GM18870 (cell line): ENCODE measurements around the gene GALNT6.
A peak's percentile ranks its signal among the peaks of the same experiment; 100 is the strongest.

Experiments
- ATAC-seq: cut with Tn5 transposase; IDR thresholded peaks from one replicate; pipeline ENCODE4 v1.9.1; 2021; ENCODE audit warnings: moderate library complexity; ENCODE audit not compliant: unreplicated experiment

Gene GALNT6

DNA sequence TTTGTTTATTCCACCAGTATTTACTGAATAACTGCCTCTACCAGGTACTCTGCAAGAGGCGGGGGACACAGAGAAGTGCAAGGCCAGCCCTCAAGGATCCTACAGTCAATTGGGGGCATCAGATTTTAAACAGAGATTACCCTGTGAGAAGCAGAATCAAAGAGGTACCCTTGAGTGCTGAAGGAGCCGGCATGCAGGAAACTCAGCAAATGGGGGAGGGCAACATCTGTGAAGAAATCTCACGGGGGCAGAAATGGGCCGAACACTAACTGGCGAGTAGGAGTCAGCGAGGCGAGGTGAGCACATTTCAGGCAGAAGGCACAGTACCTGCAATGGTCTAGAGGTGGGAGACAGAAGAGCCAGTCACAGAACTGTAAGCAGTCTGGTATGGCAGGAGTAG, 9.0 kb downstream of the GALNT6 start:
- ATAC-seq = no peak

DNA sequence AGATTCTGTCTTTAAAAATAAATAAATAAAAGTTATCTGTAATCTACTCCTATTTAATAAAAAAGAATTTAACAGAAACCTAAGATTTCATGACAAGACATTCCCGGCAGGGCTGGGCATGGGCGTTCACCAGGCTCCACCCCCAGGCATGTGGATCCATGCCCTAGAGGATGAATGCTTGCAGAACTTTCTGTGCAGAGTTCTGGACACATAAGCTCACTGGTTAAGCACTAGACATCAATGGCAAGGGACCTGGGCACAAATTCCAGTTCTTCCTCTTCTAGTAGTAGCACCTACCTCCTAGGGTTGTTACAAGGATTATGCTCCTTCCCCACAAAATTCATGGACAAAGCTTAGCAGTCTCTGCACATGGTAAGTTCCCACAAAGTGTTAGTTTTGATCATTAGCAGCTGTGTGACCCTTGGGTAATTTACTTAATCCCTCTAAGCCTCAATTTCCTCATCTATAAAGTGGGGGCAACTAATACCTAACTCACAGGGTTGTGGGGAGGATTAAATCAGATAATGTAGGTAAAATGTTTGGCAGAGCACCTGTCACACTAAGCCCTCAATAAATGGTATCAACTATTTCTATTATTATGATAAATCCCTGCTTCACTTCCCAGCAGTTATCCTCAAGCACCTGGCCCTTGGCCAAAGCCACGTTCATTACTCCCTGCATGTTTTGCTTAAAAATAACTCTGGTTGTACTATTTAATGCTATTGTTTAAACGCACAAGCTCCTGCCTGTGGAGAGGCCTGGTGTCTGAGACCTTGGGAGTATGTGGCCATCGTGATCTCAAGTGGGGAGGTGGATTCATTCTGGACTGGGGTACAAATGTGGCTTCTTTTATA, 9.8 kb downstream of the GALNT6 start:
- ATAC-seq = no peak

DNA sequence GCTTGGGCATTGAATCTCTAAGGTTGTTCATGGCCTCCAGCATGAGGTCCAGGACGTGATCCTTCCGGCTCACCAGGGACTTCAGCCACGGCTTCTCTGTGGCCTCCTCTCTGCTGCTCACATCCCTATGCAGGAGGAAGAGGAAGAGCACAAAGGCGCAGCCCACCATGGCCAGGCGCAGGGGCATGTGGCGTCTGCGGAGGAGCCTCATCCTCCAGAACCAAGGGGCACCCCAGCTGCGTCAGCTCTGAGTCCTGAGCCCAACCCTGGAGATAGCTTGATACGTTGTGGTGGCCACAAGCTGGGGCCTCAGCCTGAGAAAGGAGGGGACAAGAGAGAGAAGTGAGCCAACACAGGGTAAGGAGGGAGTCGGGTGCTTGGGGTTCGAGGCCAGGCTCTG, 11.6 kb downstream of the GALNT6 start:
- ATAC-seq = no peak

DNA sequence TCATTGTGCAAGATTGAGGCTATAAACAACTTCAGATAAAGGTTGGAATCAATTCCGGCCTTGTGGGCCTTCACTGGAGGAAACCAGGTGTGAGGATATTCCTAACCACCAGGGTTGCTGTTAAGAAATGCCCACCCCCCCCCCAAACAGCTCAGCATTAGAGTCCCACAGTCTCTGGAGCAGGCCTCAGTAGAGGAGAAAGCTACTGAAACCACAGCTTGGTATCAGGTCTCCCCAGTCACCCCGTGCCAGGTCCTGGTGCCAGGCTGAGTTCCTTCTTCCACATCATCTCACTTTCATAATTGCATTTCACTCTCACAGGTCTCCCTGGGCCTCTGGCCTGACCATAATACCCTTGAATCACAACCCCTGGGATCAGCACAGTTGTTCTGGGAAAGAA, 12.5 kb downstream of the GALNT6 start:
- ATAC-seq = no peak

DNA sequence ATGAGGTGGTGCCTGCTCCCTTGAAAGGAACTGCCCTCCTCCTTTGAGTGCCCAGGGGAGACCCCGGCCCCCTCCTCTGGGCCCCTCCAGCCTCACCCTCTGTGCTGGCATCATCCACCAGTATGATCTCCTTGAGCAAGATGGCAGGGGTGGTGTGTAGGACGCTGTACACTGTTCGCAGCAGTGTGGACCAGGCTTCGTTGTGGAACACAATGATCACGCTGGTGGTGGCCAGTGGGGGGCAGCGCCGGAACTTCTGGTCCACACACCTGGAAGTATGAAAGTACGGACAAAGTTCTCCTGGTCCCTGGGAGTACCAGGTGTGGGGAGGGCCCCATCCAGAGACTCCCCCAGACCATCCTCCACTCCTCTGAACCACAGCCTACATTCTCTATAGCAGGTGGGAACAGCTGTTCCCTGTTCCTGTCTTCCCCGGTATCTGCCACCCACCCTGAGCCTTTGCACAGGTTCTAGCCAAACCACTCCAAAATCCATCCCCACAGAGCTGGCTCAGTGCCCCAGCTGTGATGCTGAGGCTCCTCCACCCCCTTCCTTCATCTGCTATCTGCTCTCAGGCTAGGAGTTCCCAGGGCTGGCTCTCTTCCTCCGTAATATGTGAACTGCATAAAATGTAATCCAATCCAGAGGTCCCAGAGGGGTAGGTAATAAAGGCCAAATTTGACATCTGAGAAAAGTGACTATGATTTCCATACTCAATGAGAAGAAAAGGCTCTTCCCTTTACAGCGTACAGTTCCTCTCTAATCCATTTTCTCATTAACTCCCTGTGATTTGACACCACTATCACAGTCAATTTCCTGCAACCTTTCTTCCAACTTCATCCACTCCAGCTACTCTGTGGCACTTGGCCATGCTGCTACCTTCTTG, 13.9 kb downstream of the GALNT6 start:
- ATAC-seq = no peak

DNA sequence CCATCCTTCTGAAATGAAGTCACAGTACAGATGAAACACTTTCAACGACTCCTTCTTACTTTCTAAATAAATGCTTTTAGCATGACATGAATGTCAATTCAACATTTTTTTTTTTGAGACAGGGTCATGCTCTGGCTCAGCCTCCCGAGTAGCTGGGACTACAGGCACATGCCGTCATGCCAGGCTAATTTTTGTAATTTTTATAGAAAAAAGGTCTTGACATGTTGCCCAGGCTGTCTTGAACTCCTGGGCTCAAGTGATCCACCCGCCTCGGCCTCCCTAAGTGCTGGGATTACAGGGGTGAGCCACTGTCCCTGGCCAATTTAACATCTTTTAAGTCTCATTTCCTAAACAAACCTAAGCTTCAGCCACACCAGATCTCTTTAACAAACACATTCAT, 16.4 kb downstream of the GALNT6 start:
- ATAC-seq = no peak

DNA sequence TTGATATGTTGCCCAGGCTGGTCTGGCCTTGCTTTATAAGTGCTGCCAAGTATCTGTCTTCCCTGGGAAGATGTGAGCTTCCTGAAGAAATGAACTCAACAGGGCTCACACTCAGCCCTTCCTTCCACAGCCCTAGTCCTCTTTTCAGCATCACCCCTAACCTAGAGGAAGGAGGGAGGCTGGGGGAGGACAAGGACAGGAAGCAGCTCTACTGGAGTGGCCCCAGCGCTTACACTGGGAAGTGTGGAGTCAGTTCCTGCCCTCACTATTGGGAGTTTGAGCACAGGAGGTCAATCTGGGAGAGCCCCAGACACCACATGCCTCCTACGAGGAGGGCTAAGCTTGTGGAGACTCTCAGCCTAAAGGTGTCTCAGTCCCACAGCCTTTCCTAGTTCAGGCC, 16.8 kb downstream of the GALNT6 start:
- ATAC-seq = no peak

DNA sequence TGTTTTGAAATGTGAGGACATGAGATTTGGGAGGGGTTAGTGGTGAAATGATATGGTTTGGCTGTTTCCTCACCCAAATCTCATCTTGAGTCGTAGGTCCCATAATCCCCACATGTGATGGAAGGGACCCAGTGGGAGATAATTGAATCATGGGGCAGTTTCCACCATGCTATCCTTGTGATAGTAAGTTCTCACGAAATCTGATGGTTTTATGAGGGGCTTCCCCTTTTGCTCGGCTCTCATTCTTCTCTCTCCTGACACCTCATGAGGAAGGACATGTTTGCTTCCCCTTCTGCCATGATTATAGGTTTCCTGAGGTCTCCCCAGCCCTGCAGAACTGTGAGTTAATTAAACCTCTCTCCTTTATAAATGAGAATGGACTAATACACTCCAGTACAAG, 18.0 kb downstream of the GALNT6 start:
- ATAC-seq = no peak

DNA sequence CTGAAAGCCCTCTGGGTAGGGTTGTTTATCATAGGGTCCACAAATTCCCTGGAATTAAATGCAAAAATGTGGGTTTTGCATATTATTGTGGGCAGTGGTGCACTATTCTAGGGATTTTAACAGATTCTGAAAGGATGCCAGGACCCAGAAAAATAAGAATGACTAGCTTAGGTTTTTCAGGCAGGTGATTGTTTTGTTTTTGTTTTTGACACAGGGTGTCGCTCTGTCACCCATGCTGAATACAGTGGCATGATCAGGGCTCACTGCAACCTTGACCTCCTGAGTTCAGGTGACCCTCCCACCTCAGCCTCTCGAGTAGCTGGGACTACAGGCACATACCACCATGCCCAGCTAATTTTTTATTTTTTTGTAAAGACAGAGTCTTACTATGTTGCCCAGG, 19.2 kb downstream of the GALNT6 start:
- ATAC-seq = no peak

DNA sequence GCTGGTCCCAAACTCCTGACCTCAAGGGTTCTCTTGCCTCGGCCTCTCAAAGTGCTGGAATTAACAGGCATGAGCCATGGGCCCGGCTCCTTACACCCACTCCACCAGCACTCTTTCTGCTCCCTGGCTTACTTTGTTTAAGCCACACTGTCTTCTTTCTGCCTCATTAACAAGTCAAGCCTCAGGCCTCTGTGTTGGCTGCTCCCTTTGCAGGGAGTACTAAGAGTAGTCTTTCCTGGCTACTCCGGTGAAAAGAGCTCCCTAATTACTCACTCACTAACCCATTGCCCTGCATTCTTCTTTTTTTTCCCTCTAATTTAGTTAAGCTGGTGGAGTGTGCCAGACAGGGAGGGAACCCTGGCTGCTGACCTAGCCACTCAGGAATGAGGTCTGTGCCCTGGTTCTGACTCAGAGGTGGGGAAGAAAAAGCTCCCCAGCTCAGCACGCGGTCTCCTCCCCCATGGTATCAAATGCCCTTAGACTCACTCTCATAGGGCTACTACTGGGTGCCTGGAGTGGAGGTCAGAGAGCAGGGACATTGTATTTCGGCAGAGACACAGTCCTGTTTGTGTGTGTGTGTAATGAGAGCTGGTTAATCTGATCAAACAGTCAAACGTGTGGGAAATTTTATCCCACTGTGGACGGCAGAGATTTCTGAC, 19.8 kb downstream of the GALNT6 start:
- ATAC-seq = no peak

DNA sequence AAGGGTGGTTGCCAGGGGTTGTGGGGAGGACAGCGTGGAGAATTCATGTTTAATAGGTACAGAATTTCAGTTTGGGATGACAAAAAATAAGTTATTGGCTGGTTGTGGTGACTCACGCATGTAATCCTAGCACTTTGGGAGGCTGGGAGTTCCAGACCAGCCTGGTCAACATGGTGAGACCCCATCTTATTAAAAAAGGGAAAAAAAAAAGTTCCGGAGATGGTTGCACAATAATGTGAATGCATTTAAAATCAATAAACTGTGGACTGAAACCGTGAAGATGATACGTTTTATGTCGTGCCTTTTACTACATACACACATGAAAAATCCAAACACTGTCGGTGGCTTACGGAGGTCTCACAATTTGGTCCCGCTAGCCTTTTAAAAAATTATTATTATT, 20.5 kb downstream of the GALNT6 start:
- no peak for ATAC-seq

DNA sequence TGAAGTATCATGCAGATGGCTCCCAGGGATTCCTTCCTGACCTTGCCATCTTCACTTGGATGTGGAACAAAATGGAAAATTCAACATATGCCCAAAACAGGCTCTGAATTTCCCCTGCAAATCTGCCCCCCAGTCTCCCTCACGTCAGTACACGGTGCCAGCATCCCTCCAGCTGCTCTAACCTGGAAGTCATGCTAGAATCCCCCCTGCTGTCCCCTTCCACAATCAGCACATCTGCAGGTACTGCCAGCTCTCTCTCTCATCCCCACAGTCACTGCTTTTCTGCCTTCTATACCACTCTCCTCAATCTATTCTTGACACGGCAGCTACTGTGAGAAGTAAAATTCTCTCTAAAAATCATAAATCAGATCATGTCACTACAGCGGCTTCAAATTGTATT, 21.6 kb downstream of the GALNT6 start:
- ATAC-seq = no peak

DNA sequence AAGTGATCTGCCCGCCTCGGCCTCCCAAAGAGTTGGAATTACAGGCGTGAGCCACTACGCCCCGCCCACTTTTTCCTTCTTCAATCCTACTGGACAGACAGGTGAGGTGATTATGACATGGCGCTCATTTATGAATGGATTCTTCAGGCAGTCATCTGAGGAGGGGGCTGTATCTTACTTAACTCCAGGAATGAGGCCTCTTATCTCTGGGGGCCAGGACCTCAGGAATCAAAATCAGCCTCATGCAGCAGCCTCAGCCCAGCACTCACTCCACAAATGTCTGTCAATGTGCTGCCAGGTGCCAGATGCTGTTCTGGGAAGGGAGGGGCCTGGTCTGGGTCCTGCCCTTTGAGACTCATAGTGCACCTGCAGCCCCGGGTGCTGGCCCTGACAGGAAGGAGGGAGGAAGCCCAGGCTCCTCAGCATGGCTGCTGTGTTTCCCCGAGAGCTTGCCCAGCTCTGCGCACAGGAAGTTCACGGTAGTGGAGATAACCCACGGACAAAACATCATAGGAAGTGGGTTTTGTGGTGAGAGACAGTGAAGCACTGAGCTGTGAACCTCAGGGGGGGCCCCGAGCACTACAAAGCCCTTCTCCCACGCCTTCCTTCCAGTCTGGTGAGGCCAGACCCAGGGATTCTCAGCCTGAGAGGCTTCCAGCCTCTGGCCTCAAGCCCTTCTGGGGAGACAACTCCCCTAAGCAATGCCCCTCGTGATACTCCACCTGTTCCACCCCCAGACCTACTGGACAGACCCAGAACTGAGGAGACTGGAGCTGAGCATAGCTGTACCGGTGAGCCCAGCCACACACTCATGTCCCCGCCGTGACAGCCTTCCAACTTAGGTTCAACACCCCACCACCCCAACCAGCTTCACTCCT, 22.3 kb downstream of the GALNT6 start:
- peak; percentile 98 for ATAC-seq

DNA sequence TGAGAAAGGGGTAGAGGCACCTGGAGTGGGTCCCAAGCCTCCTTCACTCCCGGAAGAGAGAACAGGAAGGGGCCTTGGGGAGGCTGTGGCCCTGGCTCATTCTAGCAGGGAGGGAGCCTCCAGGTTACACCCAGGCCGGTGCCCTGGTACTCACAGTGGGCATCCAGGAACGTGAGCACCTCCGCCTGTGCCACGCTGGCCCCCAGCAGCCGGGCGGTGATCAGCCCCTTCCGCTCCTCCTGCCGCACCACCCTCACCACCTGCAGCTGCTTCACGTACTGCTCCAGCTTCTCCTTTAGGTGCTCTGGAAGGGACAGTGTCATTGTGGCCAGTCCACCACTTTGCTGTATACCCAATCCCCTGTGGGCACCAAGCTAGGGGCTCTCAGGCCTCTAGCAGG, 25.9 kb downstream of the GALNT6 start:
- ATAC-seq = no peak

DNA sequence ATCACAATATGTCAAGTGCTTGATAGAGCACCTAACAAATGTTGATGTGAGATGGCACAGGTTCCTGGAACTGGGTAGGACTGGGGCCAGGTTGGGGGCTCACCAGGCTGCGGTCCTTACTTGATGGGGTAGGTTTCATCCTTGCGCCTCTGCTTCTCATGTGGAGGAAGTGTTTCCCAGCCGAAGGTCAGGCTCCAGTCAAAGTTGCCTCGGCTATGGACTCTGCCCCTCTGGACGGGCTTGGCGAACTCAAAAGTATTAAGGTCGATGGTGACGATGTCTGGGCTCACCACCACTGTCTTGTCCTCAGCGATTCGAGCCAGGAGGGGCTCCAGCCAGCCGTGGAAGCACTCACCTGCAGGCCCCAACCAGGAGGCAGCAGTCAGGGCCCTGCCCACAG, 27.2 kb downstream of the GALNT6 start:
- ATAC-seq = no peak

DNA sequence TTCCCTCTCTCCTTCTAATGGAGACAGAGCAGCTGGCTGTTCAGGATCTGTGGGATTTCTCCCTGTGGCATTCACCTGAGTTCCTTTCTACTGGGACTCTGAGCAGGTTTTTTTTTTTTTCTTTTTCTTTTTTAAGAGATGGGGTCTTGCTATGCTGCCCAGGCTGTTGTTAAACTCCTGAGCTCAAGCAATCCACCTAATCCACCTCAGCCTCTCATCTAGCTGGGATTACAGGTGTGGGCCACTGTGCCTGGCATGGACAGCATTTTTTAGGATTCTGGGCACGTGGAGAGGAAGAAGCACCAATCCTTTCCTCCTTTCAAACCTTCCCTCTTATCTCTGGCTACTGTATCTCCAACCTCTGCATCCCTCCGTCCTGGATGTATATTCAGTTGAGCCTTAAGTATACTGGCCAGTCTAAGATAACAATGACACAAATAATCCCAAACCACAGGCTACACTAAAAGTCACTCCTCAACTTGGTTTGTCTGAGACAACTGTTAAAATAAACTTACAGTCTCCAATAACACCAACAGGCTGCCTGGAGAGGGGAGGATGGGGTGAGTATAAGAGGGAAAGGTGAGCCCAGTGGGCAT, 28.4 kb downstream of the GALNT6 start:
- no peak for ATAC-seq

DNA sequence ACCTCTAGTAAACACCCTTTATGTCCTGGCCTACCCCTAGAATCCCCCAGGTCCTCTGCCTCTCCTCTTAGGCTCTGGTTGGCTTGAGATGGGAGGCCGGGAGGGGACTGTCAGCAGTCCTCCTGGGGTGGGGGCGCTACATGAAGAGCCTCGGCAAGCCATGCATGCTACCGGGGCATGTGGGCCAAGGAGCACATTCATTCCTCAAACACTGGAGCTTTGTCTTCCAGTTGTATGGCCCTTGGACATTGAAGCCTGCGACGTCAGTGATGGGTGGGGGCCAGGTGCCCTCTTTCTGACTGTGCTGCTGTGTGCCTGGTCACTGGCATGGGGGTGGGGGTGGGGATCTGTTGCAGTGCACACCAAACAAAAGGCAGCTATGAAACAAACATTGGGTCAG, 28.9 kb downstream of the GALNT6 start:
- no peak for ATAC-seq

DNA sequence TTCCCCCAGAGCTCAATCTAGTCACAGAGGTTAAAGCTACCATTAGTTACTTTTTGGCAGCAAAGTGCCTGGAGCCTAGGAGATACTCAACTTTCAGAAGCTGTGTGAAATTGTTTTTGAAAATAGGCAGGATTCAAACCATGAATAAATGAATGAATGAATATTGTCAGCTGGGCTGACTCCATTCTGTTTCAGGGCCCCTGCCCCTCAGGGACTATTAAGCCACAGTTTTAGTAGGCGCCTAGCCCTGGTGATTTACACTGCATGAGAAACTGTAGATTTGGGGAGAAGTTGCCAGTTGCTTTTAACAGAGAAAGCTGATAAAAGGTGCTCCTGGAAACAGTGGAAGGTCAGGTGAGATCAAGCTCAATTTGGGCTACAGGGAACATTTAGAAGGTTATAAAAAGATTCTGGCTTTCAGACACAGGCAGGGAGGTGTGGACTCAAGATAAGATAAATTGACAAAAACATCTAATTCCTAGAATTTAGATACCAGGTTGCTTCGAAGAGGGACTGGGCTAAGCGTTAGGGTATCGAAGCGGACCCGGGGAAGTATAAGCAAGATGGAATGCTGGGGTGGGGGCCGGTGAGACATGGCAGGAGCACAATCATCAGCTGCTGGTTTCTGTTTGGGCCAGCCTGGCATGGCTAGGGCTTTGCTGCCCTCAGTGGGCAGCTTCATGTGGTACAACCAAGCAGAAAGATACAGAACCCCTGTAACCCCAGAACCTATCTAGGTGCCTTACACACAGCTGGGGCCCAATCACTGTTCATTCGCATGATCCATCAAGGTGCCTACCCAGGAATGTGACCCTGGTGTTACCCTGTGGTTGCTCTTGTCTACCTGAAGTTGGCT, 29.8 kb downstream of the GALNT6 start:
- no peak for ATAC-seq

DNA sequence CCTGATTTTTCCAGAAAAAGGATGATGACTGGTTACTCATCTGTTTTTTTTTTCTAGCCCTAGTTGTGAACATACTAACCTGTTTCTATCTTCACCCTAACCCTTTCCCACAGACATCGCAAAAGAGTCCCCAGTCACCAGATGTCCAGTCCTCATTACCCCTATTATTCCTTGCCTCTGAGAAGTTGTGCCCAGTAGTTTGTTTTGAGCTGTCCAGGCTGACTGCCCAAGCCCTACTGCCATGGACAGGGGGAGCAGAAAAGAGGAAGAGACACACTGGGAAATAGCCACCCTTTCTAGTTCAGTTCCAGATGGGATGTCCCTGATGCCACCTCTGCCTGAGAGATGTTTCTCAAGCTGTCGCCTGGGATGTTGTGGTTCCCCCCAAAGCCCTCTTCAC, 30.9 kb downstream of the GALNT6 start:
- ATAC-seq = no peak
